Vein endothelial cell (primary cell): Measurements from ENCODE around the gene JUND. TPM values are rescaled to one million over a fixed set of nuclear protein-coding genes. Genes with fewer than 3 reads are reported as not detected.

ENCODE experiments used
- small RNA-seq: library from RNA; depleted of rRNA; stranded (forward); fragments of <200 nt; gene quantifications from one replicate; pipeline ENCODE3, GENCODE V24; 2012
- total RNA-seq: library from RNA; depleted of rRNA; stranded (reverse); fragments of >200 nt; gene quantifications from 2 replicates; pipeline ENCODE4 v1.2.3, GENCODE V29; 2012

Gene JUND
- 91.6 and 136 TPM in 2 replicates for total RNA-seq

GRCh38 chr19:18281082-18282020 lies at the start of gene JUND:
JUND (minus strand) TSS chr19:18281622; CDS start chr19:18281484, 138 bp downstream.

GRCh38 chr19:18322759-18323460 lies 41.5 kb upstream of the JUND start, which contains the start of gene LSM4:
LSM4 (minus strand) TSS chr19:18323076; CDS start chr19:18323020, 56 bp downstream.

GRCh38 chr19:18274219-18274780 lies 7.1 kb downstream of the JUND start, which contains the start of gene IQCN:
IQCN (minus strand) TSS chr19:18274452; CDS start chr19:18269478, 4,974 bp downstream.

Small RNA genes lying within 50 kb of the gene (small RNA-seq; reads per million reads assigned to genes)
- gene MIR3188, result not detected
- not detected for gene RPL39P38

Other genes with a start within 250 kb of the JUND start
- 0.10 TPM in 1 of 2 replicates, not detected in the other for gene IL12RB1, start 194.7 kb downstream of the JUND start, total RNA-seq
- gene MAST3, start 183.8 kb downstream of the JUND start, total RNA-seq, result 2.0 and 2.8 TPM in 2 replicates
- gene PIK3R2, start 128.5 kb downstream of the JUND start, total RNA-seq, result 10.8 and 11.1 TPM in 2 replicates
- 0.48 TPM in 1 of 2 replicates, not detected in the other for gene IFI30, start 107.8 kb downstream of the JUND start, total RNA-seq
- gene MPV17L2, start 88.4 kb downstream of the JUND start, total RNA-seq, result 12.1 and 12.7 TPM in 2 replicates
- gene RAB3A, start 77.6 kb downstream of the JUND start, total RNA-seq, result 0.65 and 0.67 TPM in 2 replicates
- gene PDE4C, start 55.2 kb downstream of the JUND start, total RNA-seq, result 0.33 TPM in 1 of 2 replicates, not detected in the other
- gene IQCN, start 7.2 kb downstream of the JUND start, total RNA-seq, result 0.29 and 0.33 TPM in 2 replicates
- gene LSM4, start 41.5 kb upstream of the JUND start, total RNA-seq, result 120 and 135 TPM in 2 replicates
- 19.3 and 21.9 TPM in 2 replicates for gene PGPEP1, start 59.0 kb upstream of the JUND start, total RNA-seq
- gene GDF15, start 104.5 kb upstream of the JUND start, total RNA-seq, result 87.0 and 159 TPM in 2 replicates
- gene LRRC25, start 116.0 kb upstream of the JUND start, total RNA-seq, result not detected in 2 replicates
- 93.7 and 138 TPM in 2 replicates for gene SSBP4, start 137.8 kb upstream of the JUND start, total RNA-seq
- 26.7 and 47.4 TPM in 2 replicates for gene ISYNA1, start 156.5 kb upstream of the JUND start, total RNA-seq
- 18.0 and 19.9 TPM in 2 replicates for gene ELL, start 240.4 kb upstream of the JUND start, total RNA-seq